Measurements from ENCODE around the gene ZG16.

ZG16 gene

GRCh38 chr16:29826342-29826695, 48.3 kb downstream of the ZG16 start:
- no peak for DNase-seq

DNA sequence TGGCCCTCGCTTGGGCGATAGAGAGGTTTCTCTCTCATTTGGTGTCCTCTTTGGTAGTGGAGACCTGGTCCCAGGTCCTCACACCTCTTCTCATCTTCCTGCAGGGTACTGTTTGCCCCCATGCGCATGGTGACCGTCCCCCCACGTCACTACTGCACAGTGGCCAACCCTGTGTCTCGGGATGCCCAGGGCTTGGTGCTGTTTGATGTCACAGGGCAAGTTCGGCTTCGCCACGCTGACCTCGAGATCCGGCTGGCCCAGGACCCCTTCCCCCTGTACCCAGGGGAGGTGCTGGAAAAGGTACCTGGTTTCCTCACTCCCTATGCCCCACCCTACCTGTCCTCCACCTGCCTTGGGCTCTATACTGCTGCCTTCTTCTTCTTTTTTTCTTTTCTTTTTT, 52.7 kb downstream of the ZG16 start:
- no peak for DNase-seq

- no peak for DNase-seq
These were observed 53.4 kb downstream of the ZG16 start for GRCh38 chr16:29831490-29831889.

Data from NCI-H2029 treated with DMSO at 0.1 percent for 48 hours (cell line).